CD14-positive monocyte (primary cell): ENCODE results near the gene ARL15. TPM values are rescaled to one million over a fixed set of nuclear protein-coding genes. Genes with fewer than 3 reads are reported as not detected.

Experiments
- DNase-seq, 3 donors: peaks; one replicate each; pipeline ENCODE4 v3.0.0-alpha.2; 2011 to 2022
- H2AFZ ChIP-seq: 2 replicates; pipeline ENCODE4 v1.6.0; 2012; ENCODE audit warnings: mild to moderate bottlenecking, low read depth, low read length, inconsistent platforms; ENCODE audit not compliant: insufficient read depth, poor library complexity, severe bottlenecking
- H3K27ac ChIP-seq, 2 donors: 1 replicate in 1 of 2; 2 replicates in 1 of 2; pipeline ENCODE4 v1.5.1; 2012 to 2013; ENCODE audit warnings: low read length in 2 of 2, control low read depth in 1 of 2, inconsistent platforms in 1 of 2, low read depth in 1 of 2, mild to moderate bottlenecking in 1 of 2
- H3K27me3 ChIP-seq, 2 donors: one replicate each; pipeline versions ENCODE4 v1.6.0 to v1.6.1; 2011 to 2013; ENCODE audit warnings: low read length in 2 of 2; ENCODE audit not compliant: control insufficient read depth in 2 of 2, insufficient read depth in 2 of 2
- H3K36me3 ChIP-seq, 2 donors: replicated peaks in 1 of 2; 1 replicate in 1 of 2; 2 replicates in 1 of 2; pipeline versions ENCODE4 v1.5.1 to v1.6.1; 2012 to 2013; ENCODE audit warnings: low read length in 2 of 2, control low read depth in 1 of 2, inconsistent platforms in 1 of 2, mild to moderate bottlenecking in 1 of 2; ENCODE audit not compliant: insufficient read depth in 2 of 2, control insufficient read depth in 1 of 2
- H3K4me1 ChIP-seq, 2 donors: 1 replicate in 1 of 2; 2 replicates in 1 of 2; pipeline versions ENCODE4 v1.5.1 to v1.6.1; 2012 to 2013; ENCODE audit warnings: low read length in 2 of 2, control low read depth in 1 of 2, inconsistent platforms in 1 of 2, mild to moderate bottlenecking in 1 of 2, moderate library complexity in 1 of 2; ENCODE audit not compliant: insufficient read depth in 2 of 2, control insufficient read depth in 1 of 2
- H3K4me2 ChIP-seq: replicated peaks from 2 replicates; pipeline ENCODE3; 2012; ENCODE audit warnings: low read length, moderate library complexity, mild to moderate bottlenecking; ENCODE audit not compliant: poor library complexity, severe bottlenecking; ENCODE audit errors: extremely low read depth
- H3K4me3 ChIP-seq, 3 experiments: fragments of 200-600 bp in 1 of 3; sonication (generic) in 1 of 3; replicated peaks in 1 of 3; 1 replicate in 2 of 3; 2 replicates in 1 of 3; pipeline ENCODE4 v1.5.1; 2011 to 2013; ENCODE audit warnings: low read length in 3 of 3, mild to moderate bottlenecking in 3 of 3, control low read depth in 2 of 3, low read depth in 2 of 3, inconsistent platforms in 1 of 3, moderate library complexity in 1 of 3
- H3K79me2 ChIP-seq: 2 replicates; pipeline ENCODE4 v1.6.0; 2012; ENCODE audit warnings: mild to moderate bottlenecking, control low read depth, inconsistent platforms, low read length, moderate library complexity; ENCODE audit not compliant: insufficient read depth
- H3K9ac ChIP-seq: 2 replicates; pipeline ENCODE4 v1.6.0; 2017; ENCODE audit warnings: low read length, mild to moderate bottlenecking; ENCODE audit not compliant: insufficient read depth, poor library complexity, severe bottlenecking
- H3K9me3 ChIP-seq, 2 donors: replicated peaks in 1 of 2; 1 replicate in 1 of 2; 2 replicates in 1 of 2; pipeline versions ENCODE4 v1.5.1 to v1.6.1; 2012 to 2013; ENCODE audit warnings: low read length in 2 of 2, control low read depth in 1 of 2; ENCODE audit not compliant: control insufficient read depth in 1 of 2, insufficient read depth in 1 of 2
- H4K20me1 ChIP-seq: 2 replicates; pipeline ENCODE4 v1.6.0; 2012; ENCODE audit warnings: mild to moderate bottlenecking, low read length, control low read depth, moderate library complexity; ENCODE audit not compliant: insufficient read depth
- H3K27ac Mint-ChIP-seq, 7 donors: one replicate each; pipeline ENCODE4 v1.8.0; 2020; ENCODE audit warnings: mild to moderate bottlenecking in 7 of 7, mixed read lengths in 7 of 7, moderate library complexity in 6 of 7, inconsistent platforms in 2 of 7
- H3K27me3 Mint-ChIP-seq, 3 donors: one replicate each; pipeline ENCODE4 v1.8.0; 2021 to 2022; ENCODE audit warnings: low read depth in 3 of 3, mild to moderate bottlenecking in 3 of 3, mixed read lengths in 3 of 3, moderate library complexity in 3 of 3, inconsistent platforms in 1 of 3
- H3K36me3 Mint-ChIP-seq, 2 donors: one replicate each; pipeline ENCODE4 v1.8.0; 2020; ENCODE audit warnings: mixed read lengths in 2 of 2, inconsistent platforms in 1 of 2, mild to moderate bottlenecking in 1 of 2
- H3K4me1 Mint-ChIP-seq: one replicate; pipeline ENCODE4 v1.8.0; 2020; ENCODE audit warnings: mild to moderate bottlenecking, mixed read lengths
- H3K4me3 Mint-ChIP-seq, 2 donors: one replicate each; pipeline ENCODE4 v1.8.0; 2020; ENCODE audit warnings: mild to moderate bottlenecking in 2 of 2, mixed read lengths in 2 of 2, moderate library complexity in 1 of 2
- H3K9me3 Mint-ChIP-seq, 7 donors: one replicate each; pipeline ENCODE4 v1.8.0; 2020 to 2022; ENCODE audit warnings: mixed read lengths in 7 of 7, mild to moderate bottlenecking in 6 of 7, moderate library complexity in 6 of 7, inconsistent platforms in 2 of 7
- intact Hi-C, 2 donors: fragments of 100-400 bp; cut with micrococcal nuclease; formaldehyde crosslinking; loops; one replicate each; pipeline versions ENCODE4 v1.15.0 to v1.15.1; 2023
- polyA plus RNA-seq, 3 donors: library from polyadenylated mRNA; depleted of rRNA in 1 of 3; unstranded in 2 of 3; stranded (reverse) in 1 of 3; fragments of 300-500 nt in 2 of 3; fragments of >200 nt in 1 of 3; fragmentation: Illumina TruSeq in 2 of 3; gene quantifications; 1 replicate in 2 of 3; 2 replicates in 1 of 3; pipeline ENCODE4 v1.2.3, GENCODE V29; 2012 to 2021
- TF ChIP-seq, protein P1 (sequence below): fragments of 200-600 bp; IDR thresholded peaks from one replicate; pipeline ENCODE4 v1.8.0; 2022; ENCODE audit warnings: antibody characterized with exemption, mild to moderate bottlenecking

The ARL15 gene
- polyA plus RNA-seq, 3 donors: 10.5 to 27.6 (median 18.0) TPM

- H3K27ac ChIP-seq: no peak overlapping the region
- no peak overlapping the region for H3K4me2 ChIP-seq
- no peak for DNase-seq
- H3K79me2 ChIP-seq: peaks cover 16% of the 10 kb centered on the region
- intact Hi-C loops: no loop called here
- Mint-ChIP-seq H3K4me1 (peaks cover 8% of the 10 kb centered on the region), H3K27me3 (no peaks in the 10 kb centered on the region), H3K27ac (no peak overlapping the region), H3K9me3 (peaks cover 5 to 13% (median 9%) of the 10 kb centered on the region in 7 donors), H3K36me3 (no peaks in the 10 kb centered on the region), H3K4me3 (no peak overlapping the region)
- no peaks in the 10 kb centered on the region for H3K4me1 ChIP-seq
- H3K4me3 ChIP-seq: no peak overlapping the region
- TF ChIP-seq, protein P1, sequence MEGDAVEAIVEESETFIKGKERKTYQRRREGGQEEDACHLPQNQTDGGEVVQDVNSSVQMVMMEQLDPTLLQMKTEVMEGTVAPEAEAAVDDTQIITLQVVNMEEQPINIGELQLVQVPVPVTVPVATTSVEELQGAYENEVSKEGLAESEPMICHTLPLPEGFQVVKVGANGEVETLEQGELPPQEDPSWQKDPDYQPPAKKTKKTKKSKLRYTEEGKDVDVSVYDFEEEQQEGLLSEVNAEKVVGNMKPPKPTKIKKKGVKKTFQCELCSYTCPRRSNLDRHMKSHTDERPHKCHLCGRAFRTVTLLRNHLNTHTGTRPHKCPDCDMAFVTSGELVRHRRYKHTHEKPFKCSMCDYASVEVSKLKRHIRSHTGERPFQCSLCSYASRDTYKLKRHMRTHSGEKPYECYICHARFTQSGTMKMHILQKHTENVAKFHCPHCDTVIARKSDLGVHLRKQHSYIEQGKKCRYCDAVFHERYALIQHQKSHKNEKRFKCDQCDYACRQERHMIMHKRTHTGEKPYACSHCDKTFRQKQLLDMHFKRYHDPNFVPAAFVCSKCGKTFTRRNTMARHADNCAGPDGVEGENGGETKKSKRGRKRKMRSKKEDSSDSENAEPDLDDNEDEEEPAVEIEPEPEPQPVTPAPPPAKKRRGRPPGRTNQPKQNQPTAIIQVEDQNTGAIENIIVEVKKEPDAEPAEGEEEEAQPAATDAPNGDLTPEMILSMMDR: no peak
- H3K36me3 ChIP-seq: no peaks in the 10 kb centered on the region
- H3K9ac ChIP-seq: no peak overlapping the region
- peaks cover 52% of the 10 kb centered on the region for H4K20me1 ChIP-seq
- no peaks in the 10 kb centered on the region for H3K27me3 ChIP-seq
- peaks cover 0 to 4% of the 10 kb centered on the region in 2 donors for H3K9me3 ChIP-seq
- no peak overlapping the region for H2AFZ ChIP-seq
These were observed 113.4 kb downstream of the ARL15 start for GRCh38 chr5:54197018-54197417.

GRCh38 chr5:54195701-54196100 lies 114.7 kb downstream of the ARL15 start:
- H3K79me2 ChIP-seq: peaks cover 12% of the 10 kb centered on the region
- H3K4me2 ChIP-seq: no peak overlapping the region
- H3K4me3 ChIP-seq: no peak overlapping the region
- Mint-ChIP-seq H3K4me1 (peaks cover 10% of the 10 kb centered on the region), H3K27me3 (no peaks in the 10 kb centered on the region), H3K4me3 (no peak overlapping the region), H3K36me3 (no peaks in the 10 kb centered on the region), H3K27ac (no peak overlapping the region), H3K9me3 (peaks cover 2 to 10% (median 5%) of the 10 kb centered on the region in 7 donors)
- H3K36me3 ChIP-seq: no peaks in the 10 kb centered on the region
- H3K4me1 ChIP-seq: no peaks in the 10 kb centered on the region
- intact Hi-C loops: no loop called here
- no peak overlapping the region for H2AFZ ChIP-seq
- no peak overlapping the region for H3K9ac ChIP-seq
- TF ChIP-seq, protein P1: no peak
- H4K20me1 ChIP-seq: peaks cover 58% of the 10 kb centered on the region
- H3K27ac ChIP-seq: no peak overlapping the region
- H3K27me3 ChIP-seq: no peaks in the 10 kb centered on the region
- no peak for DNase-seq
- no peaks in the 10 kb centered on the region for H3K9me3 ChIP-seq
